ENCODE measurements around the gene GLS2. TPM values are rescaled to one million over a fixed set of nuclear protein-coding genes. Genes with fewer than 3 reads are reported as not detected.
A peak's percentile ranks its signal among the peaks of the same experiment; 100 is the strongest.

The GLS2 gene
- total and polyA plus RNA-seq, 10 of the 15 experiments (the other 5 are each of a cell fraction or from before 2014, with no cell fraction given): 0.64 to 6.4 (median 3.3) TPM

DNA sequence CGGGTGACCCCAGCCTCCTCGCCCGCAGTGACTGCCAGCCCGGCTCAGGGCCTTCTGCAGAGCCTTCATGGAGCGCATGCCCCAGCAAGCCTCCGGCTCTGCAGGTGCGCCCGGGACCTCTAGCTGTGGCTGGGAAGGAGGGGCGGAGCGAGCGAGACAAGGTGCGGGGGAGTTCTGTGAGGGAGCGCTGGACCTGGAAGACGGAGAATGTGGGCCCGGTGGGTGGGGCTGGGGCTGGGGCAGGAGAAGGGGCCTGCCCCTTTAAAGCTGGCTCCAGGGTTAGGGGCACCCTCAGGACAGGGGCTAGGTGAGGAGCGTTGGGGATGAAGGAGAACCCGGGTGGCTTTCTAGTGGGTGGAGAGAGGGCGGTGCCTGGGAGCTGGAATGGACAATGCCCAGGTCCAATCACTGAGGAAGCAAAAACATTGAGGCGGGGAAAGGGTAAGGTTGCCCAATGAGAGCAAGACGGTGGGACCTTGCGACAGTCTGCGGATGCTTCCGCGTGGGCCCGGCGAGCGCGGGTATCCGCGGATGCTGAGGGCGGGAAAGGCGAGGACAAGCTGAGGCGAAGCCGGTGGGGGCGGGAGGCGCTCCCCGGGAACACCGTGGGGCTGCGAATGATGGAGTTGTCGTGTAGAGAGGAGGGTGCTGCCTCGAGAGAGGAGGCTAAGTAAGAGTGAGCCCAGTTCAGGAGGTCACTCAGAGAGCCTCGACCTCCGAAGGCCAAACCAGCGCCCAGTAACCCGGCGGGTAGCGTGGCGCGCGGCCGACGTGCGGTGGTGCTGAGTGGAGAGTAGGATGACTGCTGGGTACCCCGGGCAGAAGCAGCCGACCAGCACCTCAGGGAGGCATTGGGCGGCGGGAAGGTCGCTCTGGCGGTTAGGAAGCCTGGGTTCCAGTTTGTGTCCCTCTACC lies at the start of gene GLS2 (continued):
- TF ChIP-seq, protein P1, sequence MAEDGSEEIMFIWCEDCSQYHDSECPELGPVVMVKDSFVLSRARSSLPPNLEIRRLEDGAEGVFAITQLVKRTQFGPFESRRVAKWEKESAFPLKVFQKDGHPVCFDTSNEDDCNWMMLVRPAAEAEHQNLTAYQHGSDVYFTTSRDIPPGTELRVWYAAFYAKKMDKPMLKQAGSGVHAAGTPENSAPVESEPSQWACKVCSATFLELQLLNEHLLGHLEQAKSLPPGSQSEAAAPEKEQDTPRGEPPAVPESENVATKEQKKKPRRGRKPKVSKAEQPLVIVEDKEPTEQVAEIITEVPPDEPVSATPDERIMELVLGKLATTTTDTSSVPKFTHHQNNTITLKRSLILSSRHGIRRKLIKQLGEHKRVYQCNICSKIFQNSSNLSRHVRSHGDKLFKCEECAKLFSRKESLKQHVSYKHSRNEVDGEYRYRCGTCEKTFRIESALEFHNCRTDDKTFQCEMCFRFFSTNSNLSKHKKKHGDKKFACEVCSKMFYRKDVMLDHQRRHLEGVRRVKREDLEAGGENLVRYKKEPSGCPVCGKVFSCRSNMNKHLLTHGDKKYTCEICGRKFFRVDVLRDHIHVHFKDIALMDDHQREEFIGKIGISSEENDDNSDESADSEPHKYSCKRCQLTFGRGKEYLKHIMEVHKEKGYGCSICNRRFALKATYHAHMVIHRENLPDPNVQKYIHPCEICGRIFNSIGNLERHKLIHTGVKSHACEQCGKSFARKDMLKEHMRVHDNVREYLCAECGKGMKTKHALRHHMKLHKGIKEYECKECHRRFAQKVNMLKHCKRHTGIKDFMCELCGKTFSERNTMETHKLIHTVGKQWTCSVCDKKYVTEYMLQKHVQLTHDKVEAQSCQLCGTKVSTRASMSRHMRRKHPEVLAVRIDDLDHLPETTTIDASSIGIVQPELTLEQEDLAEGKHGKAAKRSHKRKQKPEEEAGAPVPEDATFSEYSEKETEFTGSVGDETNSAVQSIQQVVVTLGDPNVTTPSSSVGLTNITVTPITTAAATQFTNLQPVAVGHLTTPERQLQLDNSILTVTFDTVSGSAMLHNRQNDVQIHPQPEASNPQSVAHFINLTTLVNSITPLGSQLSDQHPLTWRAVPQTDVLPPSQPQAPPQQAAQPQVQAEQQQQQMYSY (CRISPR knock-in tag; IDR thresholded peaks at IDR 0.05): no peak
- no peak for TF ChIP-seq TCF7 (IDR thresholded peaks at IDR 0.05; ENCODE audit: borderline replicate concordance)
- no peak for TF ChIP-seq TCF12 (IDR thresholded peaks at IDR 0.05; ENCODE audit: low read depth, low read length)
- TF ChIP-seq ZNF622 (IDR thresholded peaks at IDR 0.05): no peak
- no peak for TF ChIP-seq HDAC6 (IDR thresholded peaks at IDR 0.05; ENCODE audit: unreplicated experiment)
- no peak for TF ChIP-seq FOXM1 (IDR thresholded peaks at IDR 0.05; ENCODE audit: low read depth, low read length)
- peak; percentile 90 for TF ChIP-seq SP1 (IDR thresholded peaks at IDR 0.05; ENCODE audit: low read depth, low read length)
- no peak for TF ChIP-seq EP300 (IDR thresholded peaks at IDR 0.05; ENCODE audit: borderline replicate concordance in 1 of 2, control insufficient read depth in 1 of 2, low read depth in 2 of 2, low read length in 2 of 2)
- TF ChIP-seq CREM (IDR thresholded peaks at IDR 0.05; ENCODE audit: low read depth): 0 out of 2 replicates have a peak, but pooled peaks have one; percentile 21
- no peak for TF ChIP-seq ZNF274 (IDR thresholded peaks at IDR 0.05; ENCODE audit: insufficient read depth, insufficient read length)
- TF ChIP-seq, protein P2, sequence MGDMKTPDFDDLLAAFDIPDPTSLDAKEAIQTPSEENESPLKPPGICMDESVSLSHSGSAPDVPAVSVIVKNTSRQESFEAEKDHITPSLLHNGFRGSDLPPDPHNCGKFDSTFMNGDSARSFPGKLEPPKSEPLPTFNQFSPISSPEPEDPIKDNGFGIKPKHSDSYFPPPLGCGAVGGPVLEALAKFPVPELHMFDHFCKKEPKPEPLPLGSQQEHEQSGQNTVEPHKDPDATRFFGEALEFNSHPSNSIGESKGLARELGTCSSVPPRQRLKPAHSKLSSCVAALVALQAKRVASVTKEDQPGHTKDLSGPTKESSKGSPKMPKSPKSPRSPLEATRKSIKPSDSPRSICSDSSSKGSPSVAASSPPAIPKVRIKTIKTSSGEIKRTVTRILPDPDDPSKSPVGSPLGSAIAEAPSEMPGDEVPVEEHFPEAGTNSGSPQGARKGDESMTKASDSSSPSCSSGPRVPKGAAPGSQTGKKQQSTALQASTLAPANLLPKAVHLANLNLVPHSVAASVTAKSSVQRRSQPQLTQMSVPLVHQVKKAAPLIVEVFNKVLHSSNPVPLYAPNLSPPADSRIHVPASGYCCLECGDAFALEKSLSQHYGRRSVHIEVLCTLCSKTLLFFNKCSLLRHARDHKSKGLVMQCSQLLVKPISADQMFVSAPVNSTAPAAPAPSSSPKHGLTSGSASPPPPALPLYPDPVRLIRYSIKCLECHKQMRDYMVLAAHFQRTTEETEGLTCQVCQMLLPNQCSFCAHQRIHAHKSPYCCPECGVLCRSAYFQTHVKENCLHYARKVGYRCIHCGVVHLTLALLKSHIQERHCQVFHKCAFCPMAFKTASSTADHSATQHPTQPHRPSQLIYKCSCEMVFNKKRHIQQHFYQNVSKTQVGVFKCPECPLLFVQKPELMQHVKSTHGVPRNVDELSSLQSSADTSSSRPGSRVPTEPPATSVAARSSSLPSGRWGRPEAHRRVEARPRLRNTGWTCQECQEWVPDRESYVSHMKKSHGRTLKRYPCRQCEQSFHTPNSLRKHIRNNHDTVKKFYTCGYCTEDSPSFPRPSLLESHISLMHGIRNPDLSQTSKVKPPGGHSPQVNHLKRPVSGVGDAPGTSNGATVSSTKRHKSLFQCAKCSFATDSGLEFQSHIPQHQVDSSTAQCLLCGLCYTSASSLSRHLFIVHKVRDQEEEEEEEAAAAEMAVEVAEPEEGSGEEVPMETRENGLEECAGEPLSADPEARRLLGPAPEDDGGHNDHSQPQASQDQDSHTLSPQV (IDR thresholded peaks at IDR 0.05): no peak
- TF ChIP-seq ETV6 (conservative IDR thresholded peaks at IDR 0.05 in 1 of 2, IDR thresholded peaks at IDR 0.05 in 1 of 2; ENCODE audit: borderline replicate concordance in 1 of 2, low read depth in 1 of 2): no peak
- TF ChIP-seq, protein P3, sequence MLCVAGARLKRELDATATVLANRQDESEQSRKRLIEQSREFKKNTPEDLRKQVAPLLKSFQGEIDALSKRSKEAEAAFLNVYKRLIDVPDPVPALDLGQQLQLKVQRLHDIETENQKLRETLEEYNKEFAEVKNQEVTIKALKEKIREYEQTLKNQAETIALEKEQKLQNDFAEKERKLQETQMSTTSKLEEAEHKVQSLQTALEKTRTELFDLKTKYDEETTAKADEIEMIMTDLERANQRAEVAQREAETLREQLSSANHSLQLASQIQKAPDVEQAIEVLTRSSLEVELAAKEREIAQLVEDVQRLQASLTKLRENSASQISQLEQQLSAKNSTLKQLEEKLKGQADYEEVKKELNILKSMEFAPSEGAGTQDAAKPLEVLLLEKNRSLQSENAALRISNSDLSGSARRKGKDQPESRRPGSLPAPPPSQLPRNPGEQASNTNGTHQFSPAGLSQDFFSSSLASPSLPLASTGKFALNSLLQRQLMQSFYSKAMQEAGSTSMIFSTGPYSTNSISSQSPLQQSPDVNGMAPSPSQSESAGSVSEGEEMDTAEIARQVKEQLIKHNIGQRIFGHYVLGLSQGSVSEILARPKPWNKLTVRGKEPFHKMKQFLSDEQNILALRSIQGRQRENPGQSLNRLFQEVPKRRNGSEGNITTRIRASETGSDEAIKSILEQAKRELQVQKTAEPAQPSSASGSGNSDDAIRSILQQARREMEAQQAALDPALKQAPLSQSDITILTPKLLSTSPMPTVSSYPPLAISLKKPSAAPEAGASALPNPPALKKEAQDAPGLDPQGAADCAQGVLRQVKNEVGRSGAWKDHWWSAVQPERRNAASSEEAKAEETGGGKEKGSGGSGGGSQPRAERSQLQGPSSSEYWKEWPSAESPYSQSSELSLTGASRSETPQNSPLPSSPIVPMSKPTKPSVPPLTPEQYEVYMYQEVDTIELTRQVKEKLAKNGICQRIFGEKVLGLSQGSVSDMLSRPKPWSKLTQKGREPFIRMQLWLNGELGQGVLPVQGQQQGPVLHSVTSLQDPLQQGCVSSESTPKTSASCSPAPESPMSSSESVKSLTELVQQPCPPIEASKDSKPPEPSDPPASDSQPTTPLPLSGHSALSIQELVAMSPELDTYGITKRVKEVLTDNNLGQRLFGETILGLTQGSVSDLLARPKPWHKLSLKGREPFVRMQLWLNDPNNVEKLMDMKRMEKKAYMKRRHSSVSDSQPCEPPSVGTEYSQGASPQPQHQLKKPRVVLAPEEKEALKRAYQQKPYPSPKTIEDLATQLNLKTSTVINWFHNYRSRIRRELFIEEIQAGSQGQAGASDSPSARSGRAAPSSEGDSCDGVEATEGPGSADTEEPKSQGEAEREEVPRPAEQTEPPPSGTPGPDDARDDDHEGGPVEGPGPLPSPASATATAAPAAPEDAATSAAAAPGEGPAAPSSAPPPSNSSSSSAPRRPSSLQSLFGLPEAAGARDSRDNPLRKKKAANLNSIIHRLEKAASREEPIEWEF (IDR thresholded peaks at IDR 0.05; ENCODE audit: insufficient replicate concordance, low read depth, low read length): no peak
- 0 out of 2 replicates have a peak, but pooled peaks have one; percentile 53 for TF ChIP-seq CREB1 (IDR thresholded peaks at IDR 0.05; ENCODE audit: low read depth)
- peak; percentile 81; the same call in 1 of the 2 replicates for TF ChIP-seq NFYB (IDR thresholded peaks at IDR 0.05; ENCODE audit: insufficient read depth, low read depth, low read length)

Data from GM12878 (cell line).